HG03575 (cell line): ENCODE data around the gene DLK1.

Experiments
- ATAC-seq: cut with Tn5 transposase; IDR thresholded peaks from one replicate; pipeline ENCODE4 v1.9.1; 2021; ENCODE audit not compliant: unreplicated experiment, insufficient number of reproducible peaks, low FRiP score; ENCODE audit errors: extremely low read depth

The DLK1 gene

GRCh38 chr14:100726550-100727085 is at the start of gene DLK1:
DLK1 (plus strand) TSS chr14:100726892; CDS start chr14:100727069, 177 bp downstream.
- ATAC-seq, result no peak

GRCh38 chr14:100677152-100677551 is 49.5 kb upstream of the DLK1 start:
- ATAC-seq, result no peak

- no peak for ATAC-seq
Observed at GRCh38 chr14:100677554-100678468, 48.9 kb upstream of the DLK1 start.

GRCh38 chr14:100678469-100678828 is 48.2 kb upstream of the DLK1 start:
- ATAC-seq, result no peak

GRCh38 chr14:100679153-100679552 is 47.5 kb upstream of the DLK1 start:
- ATAC-seq, result no peak

GRCh38 chr14:100679707-100680438 is 46.8 kb upstream of the DLK1 start:
- no peak for ATAC-seq

GRCh38 chr14:100680439-100681051 is 46.1 kb upstream of the DLK1 start:
- no peak for ATAC-seq

- ATAC-seq, result no peak
Observed at GRCh38 chr14:100681111-100681510, 45.6 kb upstream of the DLK1 start.

- ATAC-seq, result no peak
Observed at GRCh38 chr14:100682749-100683148, 43.9 kb upstream of the DLK1 start.

GRCh38 chr14:100683578-100683977 is 43.1 kb upstream of the DLK1 start:
- ATAC-seq, result no peak

GRCh38 chr14:100684154-100684553 is 42.5 kb upstream of the DLK1 start:
- no peak for ATAC-seq

- ATAC-seq, result no peak
Observed at GRCh38 chr14:100684961-100685360, 41.7 kb upstream of the DLK1 start.

GRCh38 chr14:100686858-100687257 is 39.8 kb upstream of the DLK1 start:
- ATAC-seq, result no peak

- ATAC-seq, result no peak
Observed at GRCh38 chr14:100687386-100687785, 39.3 kb upstream of the DLK1 start.

GRCh38 chr14:100688051-100688450 is 38.6 kb upstream of the DLK1 start:
- ATAC-seq, result no peak

- no peak for ATAC-seq
Observed at GRCh38 chr14:100688598-100689461, 37.9 kb upstream of the DLK1 start.

- ATAC-seq, result no peak
Observed at GRCh38 chr14:100690672-100691071, 36.0 kb upstream of the DLK1 start.

GRCh38 chr14:100691395-100692056 is 35.2 kb upstream of the DLK1 start:
- no peak for ATAC-seq
